Measurements from ENCODE around the gene INHBE.

INHBE gene

GRCh38 chr12:57473886-57474285 is 18.8 kb downstream of the INHBE start:
- POLR2A ChIA-PET = interaction anchor here (1.3 kb wide), 1 partner anchor 8 kb away, joined by 3 read pairs; no protein-coding TSS in a partner anchor
- no peak for TF ChIP-seq CTCF (IDR thresholded peaks at IDR 0.05; ENCODE audit: control extremely low read depth, extremely low read depth, low read depth, missing control alignments)
- DNase-seq (ENCODE audit: extremely low spot score) = no peak
- CTCF ChIA-PET = interaction anchor here (1.6 to 11.0 kb wide), 3 partner anchors 11 to 235 kb away, joined by 3 to 171 read pairs (median 72); partner anchors contain the start of genes GLI1 and INHBE

- ChIA-PET CTCF (interaction anchor here (0.7 to 11.0 kb wide), 4 partner anchors 12 to 235 kb away, joined by 3 to 171 read pairs (median 38); partner anchors contain the start of genes GLI1 and INHBE), POLR2A (interaction anchor here (1.3 kb wide), 1 partner anchor 9 kb away, joined by 3 read pairs; no protein-coding TSS in a partner anchor)
Observed at GRCh38 chr12:57474430-57474829, 19.3 kb downstream of the INHBE start.

GRCh38 chr12:57474862-57475261 is 19.8 kb downstream of the INHBE start:
- POLR2A ChIA-PET = interaction anchor here (1.3 kb wide), 1 partner anchor 9 kb away, joined by 3 read pairs; no protein-coding TSS in a partner anchor
- CTCF ChIA-PET = interaction anchor here (0.7 to 11.0 kb wide), 5 partner anchors 12 to 236 kb away, joined by 3 to 171 read pairs (median 4); partner anchors contain the start of genes GLI1 and INHBE

More at GRCh38 chr12:57474430-57474829, 19.3 kb downstream of the INHBE start:
- no peak for TF ChIP-seq CTCF (IDR thresholded peaks at IDR 0.05; ENCODE audit: control extremely low read depth, extremely low read depth, low read depth, missing control alignments)
- no peak for DNase-seq (ENCODE audit: extremely low spot score)

GRCh38 chr12:57475271-57476161 is 20.4 kb downstream of the INHBE start:
- CTCF ChIA-PET = interaction anchor here (1.0 to 11.0 kb wide), 6 partner anchors 12 to 236 kb away, joined by 3 to 171 read pairs (median 4); partner anchors contain the start of genes GLI1 and INHBE
- POLR2A ChIA-PET = no interaction called here
- peak; percentile 34 for DNase-seq (ENCODE audit: extremely low spot score)

More at GRCh38 chr12:57474862-57475261, 19.8 kb downstream of the INHBE start:
- no peak for DNase-seq (ENCODE audit: extremely low spot score)
- no peak for TF ChIP-seq CTCF (IDR thresholded peaks at IDR 0.05; ENCODE audit: control extremely low read depth, extremely low read depth, low read depth, missing control alignments)

GRCh38 chr12:57476162-57476992 is 21.3 kb downstream of the INHBE start:
- peak; percentile 77 for DNase-seq (ENCODE audit: extremely low spot score)
- TF ChIP-seq CTCF (IDR thresholded peaks at IDR 0.05; ENCODE audit: control extremely low read depth, extremely low read depth, low read depth, missing control alignments) = peak; percentile 54
- POLR2A ChIA-PET = interaction anchor here (0.6 to 1.4 kb wide), 2 partner anchors 44 to 1374 kb away, joined by 5 to 6 read pairs; partner anchors contain the start of gene DDIT3
- CTCF ChIA-PET = interaction anchor here (1.0 to 11.0 kb wide), 7 partner anchors 11 to 237 kb away, joined by 3 to 171 read pairs (median 3); partner anchors contain the start of genes GLI1 and INHBE

More at GRCh38 chr12:57475271-57476161, 20.4 kb downstream of the INHBE start:
- TF ChIP-seq CTCF (IDR thresholded peaks at IDR 0.05; ENCODE audit: control extremely low read depth, extremely low read depth, low read depth, missing control alignments) = no peak

Data from GM10248 (cell line).